Heart left ventricle (tissue), 16 donors: Measurements from ENCODE around the gene FNDC10. TPM values are rescaled to one million over a fixed set of nuclear protein-coding genes. Genes with fewer than 3 reads are reported as not detected.

Experiments used
- ATAC-seq, 4 donors: fragments of 200-7000 bp; cut with Tn5 transposase; one replicate each; pipeline ENCODE4 v1.9.1; 2020 to 2022; ENCODE audit warnings: moderate library complexity in 4 of 4, mild to moderate bottlenecking in 3 of 4, moderate number of reproducible peaks in 1 of 4
- DNase-seq, 5 donors: peaks; one replicate each; pipeline ENCODE4 v3.0.0-alpha.2; 2020
- H3K27ac ChIP-seq, 12 donors: fragments of 200-600 bp; sonication (generic) in 4 of 12; one replicate each; pipeline versions ENCODE4 v1.5.0 to v1.8.0; 2016 to 2022; ENCODE audit warnings: mild to moderate bottlenecking in 2 of 12
- H3K27me3 ChIP-seq, 9 donors: fragments of 200-600 bp; sonication (generic) in 2 of 9; one replicate each; pipeline versions ENCODE4 v1.5.1 to v1.8.0; 2016 to 2022; ENCODE audit warnings: mild to moderate bottlenecking in 3 of 9
- H3K36me3 ChIP-seq, 9 donors: fragments of 200-600 bp; sonication (generic) in 2 of 9; one replicate each; pipeline versions ENCODE4 v1.5.0 to v1.8.0; 2018 to 2022; ENCODE audit warnings: mild to moderate bottlenecking in 2 of 9
- H3K4me1 ChIP-seq, 12 donors: fragments of 200-600 bp; sonication (generic) in 4 of 12; one replicate each; pipeline versions ENCODE4 v1.5.0 to v1.8.0; 2016 to 2022; ENCODE audit warnings: mild to moderate bottlenecking in 3 of 12
- H3K4me3 ChIP-seq, 12 donors: fragments of 200-600 bp; sonication (generic) in 4 of 12; one replicate each; pipeline versions ENCODE4 v1.5.0 to v1.8.0; 2017 to 2022; ENCODE audit warnings: mild to moderate bottlenecking in 9 of 12, moderate library complexity in 4 of 12
- H3K9me3 ChIP-seq, 12 donors: fragments of 200-600 bp; sonication (generic) in 4 of 12; one replicate each; pipeline versions ENCODE4 v1.5.0 to v1.8.0; 2016 to 2022; ENCODE audit warnings: mild to moderate bottlenecking in 1 of 12
- CTCF ChIP-seq, 12 donors: fragments of 200-600 bp; sonication (generic) in 4 of 12; IDR thresholded peaks; one replicate each; pipeline versions ENCODE4 v1.5.0 to v1.8.0; 2018 to 2022; ENCODE audit warnings: antibody characterized with exemption in 12 of 12, mild to moderate bottlenecking in 5 of 12
- POLR2A ChIP-seq, 2 donors: fragments of 450-650 bp; IDR thresholded peaks; one replicate each; pipeline ENCODE4 v1.6.1; 2017; ENCODE audit warnings: antibody characterized with exemption in 2 of 2, mild to moderate bottlenecking in 2 of 2, moderate library complexity in 2 of 2
- WGBS, 4 donors: extraction: QIAGEN DNeasy Blood & Tissue Kit in 2 of 4; methylation state at CpG; one replicate each; pipeline versions ENCODE4 v1.1.5 to v1.1.7; 2013 to 2018; 5-methylcytosine and 5-hydroxymethylcytosine counted together
- intact Hi-C, 10 donors: fragments of 100-400 bp; cut with DNase I; formaldehyde crosslinking; loops; one replicate each; pipeline versions ENCODE4 v1.11.1 to v1.14.2; 2022
- polyA plus RNA-seq, 2 donors: library from polyadenylated mRNA; stranded (reverse); fragments of 200-250 nt; gene quantifications; one replicate each; pipeline ENCODE4 v1.2.3, GENCODE V29; 2013
- total RNA-seq, 9 donors: library from RNA; depleted of rRNA in 2 of 9; stranded (reverse); fragments of >200 nt in 2 of 9; fragmentation: NEBNext Ultra II Directional in 3 of 9; extraction: Animal tissue kit (Norgen Biotek cat#: 25700) in 3 of 9; gene quantifications; one replicate each; pipeline versions ENCODE4 v1.1.0 to v1.2.4, GENCODE V29; 2016 to 2023
- donor health status: ischemic (EF 13 %, LVEDD 7.1; RV severe dilation, severe dysfunction).
- donor health status: healthy with polysubstance abuse.
- donor health status: DM: no; HTN: yes; CAD: no.
- donor health status: DM: no; HTN: no; CAD: no.
- donor health status: ischemic (EF 25% LVEDD 6.9; RV normal size, moderate dysfunction).
- donor health status: ischemic (EF 25% LVEDD 5.7; RV mildly dilated, moderate dysfunction).
- donor health status: healthy.
- donor health status: DM: yes; HTN: yes; CAD: no.
- donor health status: ischemic (EF 35%, LVEDD 5.7; RV mildly dilated, moderate dysfunction).
- donor health status: nonischemic (EF 11% LVEDD 7.7; RV severe dilation, severe dysfunction).
- donor health status: DM: yes; HTN: yes; CAD: no.
- donor health status: PGD.
- donor health status: ischemic (EF 29% LVEDD 5.4; RV normal size, mild dysfunction).
- donor health status: nonischemic (EF 23%, LVEDD 6.1; RV moderate dilation, normal function).

Gene FNDC10
- total and polyA plus RNA-seq, 11 donors, result 1.1 to 6.7 (median 3.6) TPM

- intact Hi-C loops, result no loop called here
- no peak for TF ChIP-seq CTCF (IDR thresholded peaks at IDR 0.05)
- no peak for TF ChIP-seq POLR2A (IDR thresholded peaks at IDR 0.05)
- Histone ChIP-seq H3K27me3 (peaks cover 0 to 29% (median 8%) of the 10 kb centered on the region in 9 donors), H3K36me3 (peaks cover 0 to 37% (median 10%) of the 10 kb centered on the region in 9 donors), H3K4me1 (peaks cover 0 to 42% (median 11%) of the 10 kb centered on the region in 12 donors), H3K27ac (peak overlapping the region in 1 of 12 donors; percentile 58), H3K4me3 (peak overlapping the region in 2 of 12 donors; percentile 15 to 44), H3K9me3 (no peaks in the 10 kb centered on the region)
- ATAC-seq (no peak), DNase-seq (peak in 2 of 5 donors; percentile 34 to 51)
- 66 to 85% (median 77%) methylated on average over 15 to 53 of the region's 53 CpGs for WGBS, 4 donors
Observed at GRCh38 chr1:1628754-1629429, 29.0 kb upstream of the FNDC10 start.

- no peaks in the 10 kb centered on the region for H3K9me3 ChIP-seq
Observed at GRCh38 chr1:1627829-1628753, 28.2 kb upstream of the FNDC10 start.

GRCh38 chr1:1627261-1627828, 27.4 kb upstream of the FNDC10 start:
- TF ChIP-seq CTCF (IDR thresholded peaks at IDR 0.05) (no peak), POLR2A (IDR thresholded peaks at IDR 0.05) (no peak)
- ATAC-seq (no peak), DNase-seq (peak in 2 of 5 donors; percentile 27 to 65)
- no peaks in the 10 kb centered on the region for H3K9me3 ChIP-seq
- peaks cover 0 to 29% (median 8%) of the 10 kb centered on the region in 9 donors for H3K27me3 ChIP-seq
- peaks cover 0 to 43% (median 11%) of the 10 kb centered on the region in 12 donors for H3K4me1 ChIP-seq
- WGBS, 4 donors, result 77 to 86% (median 82%) methylated on average over 11 to 37 of the region's 37 CpGs
- no peak overlapping the region for H3K27ac ChIP-seq
- H3K4me3 ChIP-seq, result no peak overlapping the region
- H3K36me3 ChIP-seq, result peaks cover 0 to 42% (median 12%) of the 10 kb centered on the region in 9 donors
- intact Hi-C loops, result no loop called here

More at GRCh38 chr1:1627829-1628753, 28.2 kb upstream of the FNDC10 start:
- no peak overlapping the region for H3K27ac ChIP-seq
- intact Hi-C loops, result no loop called here
- WGBS, 4 donors, result 93 to 95% (median 94%) methylated on average over 26 to 53 of the region's 53 CpGs
- peaks cover 0 to 42% (median 12%) of the 10 kb centered on the region in 9 donors for H3K36me3 ChIP-seq
- no peak for ATAC-seq
- H3K4me1 ChIP-seq, result peaks cover 0 to 42% (median 11%) of the 10 kb centered on the region in 12 donors
- peak overlapping the region in 1 of 12 donors; percentile 44 for H3K4me3 ChIP-seq
- DNase-seq, result peak in 3 of 5 donors; percentile 16 to 68 (median 31)
- H3K27me3 ChIP-seq, result peaks cover 0 to 29% (median 8%) of the 10 kb centered on the region in 9 donors
- TF ChIP-seq CTCF (IDR thresholded peaks at IDR 0.05) (no peak), POLR2A (IDR thresholded peaks at IDR 0.05) (no peak)
